ENCODE results near the gene ZNF575.
"Not testable (repeated sequence)": the region's sequence is repeated elsewhere in the genome, so short reads cannot be mapped to it uniquely, and the experiment has no call there.

Gene ZNF575

DNA sequence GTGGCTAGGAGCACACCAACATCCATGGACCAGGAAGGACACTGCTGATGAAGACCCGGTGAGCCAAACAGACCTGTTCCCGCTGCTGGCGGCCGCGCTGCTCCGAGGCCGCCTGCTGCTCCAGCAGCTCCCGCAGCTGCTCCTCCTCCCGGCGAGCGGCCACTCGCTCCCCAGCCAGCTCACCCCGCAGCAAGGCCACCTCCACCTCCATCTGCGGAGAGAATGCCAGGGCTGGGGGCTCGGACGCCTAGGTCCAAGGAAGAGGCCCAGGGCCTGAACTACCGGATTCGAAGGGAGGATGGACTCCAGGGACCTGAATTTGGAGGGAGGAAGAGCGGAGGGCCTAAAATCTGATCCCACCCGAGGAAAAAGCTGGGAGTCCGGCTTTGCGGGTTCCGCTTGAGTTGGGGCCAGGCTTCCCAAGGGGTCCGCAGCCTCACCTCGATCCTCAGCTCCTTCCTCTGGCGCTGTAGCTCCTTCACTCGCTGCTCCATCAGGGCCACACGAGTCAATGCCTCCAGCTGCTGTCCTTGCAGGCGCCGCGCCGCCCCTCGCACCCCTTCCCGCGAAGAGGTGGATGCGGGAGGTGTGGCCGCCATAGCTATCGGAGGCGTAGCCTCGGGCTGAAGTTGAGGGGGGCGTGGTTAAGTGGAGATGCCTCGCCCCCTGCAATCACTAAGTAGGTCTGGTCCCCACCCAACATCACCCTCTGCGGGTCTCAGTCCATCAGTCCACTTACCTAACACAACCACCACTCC is 31.1 kb upstream of the ZNF575 start:
- Histone ChIP-seq H3K27me3 (ENCODE audit: control insufficient read depth, insufficient read depth, low read length) (peaks cover 27% of the 10 kb centered on the region), H3K9ac (ENCODE audit: low read depth, low read length) (no peak overlapping the region), H3K4me1 (ENCODE audit: control insufficient read depth, insufficient read depth, low read length) (no peaks in the 10 kb centered on the region), H3K9me3 (ENCODE audit: control insufficient read depth, insufficient read depth, low read length) (no peaks in the 10 kb centered on the region), H3K36me3 (ENCODE audit: control insufficient read depth, insufficient read depth, low read length) (no peaks in the 10 kb centered on the region), H3K4me3 (ENCODE audit: low read depth, low read length) (peak overlapping the region; percentile 78)

DNA sequence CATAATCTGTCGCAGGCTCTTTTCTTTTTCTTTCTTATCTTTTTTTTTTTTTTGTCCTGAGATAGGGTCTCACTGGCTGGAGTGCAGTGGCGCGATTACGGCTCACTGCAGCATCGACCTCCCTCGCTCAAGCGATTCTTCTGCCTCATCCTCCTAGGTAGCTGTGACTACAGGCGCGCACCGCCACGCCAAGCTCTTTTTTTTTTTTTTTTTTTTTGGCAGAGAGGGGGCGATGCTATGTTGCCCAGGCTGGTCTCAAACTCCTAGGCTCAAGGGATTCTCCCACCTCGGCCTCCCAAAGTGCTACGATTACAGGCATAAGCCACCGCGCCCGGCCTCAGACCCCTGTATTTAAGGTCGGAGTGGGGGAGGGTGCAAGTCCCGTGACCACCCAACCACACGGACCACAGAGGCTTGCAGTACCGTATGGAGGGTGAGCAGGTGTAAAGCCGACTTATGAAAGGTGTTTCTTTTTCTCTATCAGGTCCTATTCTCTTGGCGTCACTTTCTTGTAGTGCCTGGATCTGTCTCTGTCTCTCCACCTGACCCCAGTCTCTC is 30.5 kb upstream of the ZNF575 start:
- H3K4me3 ChIP-seq (ENCODE audit: low read depth, low read length) = peak overlapping the region; percentile 78
- H3K27me3 ChIP-seq (ENCODE audit: control insufficient read depth, insufficient read depth, low read length) = peaks cover 27% of the 10 kb centered on the region
- no peaks in the 10 kb centered on the region for H3K4me1 ChIP-seq (ENCODE audit: control insufficient read depth, insufficient read depth, low read length)
- no peaks in the 10 kb centered on the region for H3K36me3 ChIP-seq (ENCODE audit: control insufficient read depth, insufficient read depth, low read length)
- no peak overlapping the region for H3K9ac ChIP-seq (ENCODE audit: low read depth, low read length)
- H3K9me3 ChIP-seq (ENCODE audit: control insufficient read depth, insufficient read depth, low read length) = no peaks in the 10 kb centered on the region

- H3K36me3 ChIP-seq (ENCODE audit: control insufficient read depth, insufficient read depth, low read length) = no peaks in the 10 kb centered on the region
- no peaks in the 10 kb centered on the region for H3K4me1 ChIP-seq (ENCODE audit: control insufficient read depth, insufficient read depth, low read length)
- peak overlapping the region; percentile 60 for H3K9ac ChIP-seq (ENCODE audit: low read depth, low read length)
- H3K4me3 ChIP-seq (ENCODE audit: low read depth, low read length) = peak overlapping the region; percentile 93
- H3K9me3 ChIP-seq (ENCODE audit: control insufficient read depth, insufficient read depth, low read length) = no peaks in the 10 kb centered on the region
- peaks cover 27% of the 10 kb centered on the region for H3K27me3 ChIP-seq (ENCODE audit: control insufficient read depth, insufficient read depth, low read length)
Observed at GRCh38 chr19:43503501-43504425, 29.2 kb upstream of the ZNF575 start.

DNA sequence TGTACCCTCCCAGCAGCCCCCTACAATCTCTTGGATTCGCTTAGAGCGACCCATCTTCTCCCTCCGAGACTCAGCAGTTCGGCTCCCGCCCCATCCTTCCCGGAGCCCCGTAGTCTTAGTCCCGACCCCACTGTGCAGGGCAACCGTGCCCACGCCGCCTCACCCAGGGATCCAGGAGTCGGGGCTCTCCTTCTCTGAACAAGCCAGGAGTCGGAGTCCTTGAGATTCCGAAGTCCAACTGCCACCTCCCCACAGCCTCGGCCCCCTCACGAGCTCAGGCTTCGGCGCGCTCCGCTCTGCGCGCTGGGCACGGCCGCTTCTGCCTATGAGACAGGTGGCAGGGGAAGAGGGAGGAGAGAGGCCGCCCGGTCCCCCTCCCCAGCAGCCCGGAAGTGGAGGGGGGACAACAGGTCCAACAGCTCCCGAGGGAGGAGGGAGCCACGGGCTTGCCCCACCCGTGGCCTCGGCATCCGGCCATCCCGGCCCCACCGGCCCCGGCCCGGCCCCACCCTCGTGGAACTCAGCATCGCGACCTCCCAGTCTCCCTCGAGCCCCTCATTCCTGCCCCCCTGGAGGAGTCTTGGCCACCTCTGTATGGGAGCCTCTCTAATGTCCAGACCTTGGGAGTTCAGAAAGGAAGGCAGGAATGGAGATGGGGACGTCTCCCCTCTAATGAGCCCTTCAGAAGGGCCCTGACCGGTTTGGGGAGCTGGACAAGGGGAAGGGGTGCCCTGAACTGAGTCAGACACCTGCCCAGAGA is 28.4 kb upstream of the ZNF575 start, which contains the start of gene PHLDB3:
TSS of gene PHLDB3 (minus strand) at position 321 of the 760 bp plus-strand sequence. CDS start 628 bp downstream, outside the sequence.
- H3K4me1 ChIP-seq (ENCODE audit: control insufficient read depth, insufficient read depth, low read length) = no peaks in the 10 kb centered on the region
- H3K9ac ChIP-seq (ENCODE audit: low read depth, low read length) = peak within 1 kb of the TSS; percentile 65
- peak within 1 kb of the TSS; percentile 93 for H3K4me3 ChIP-seq (ENCODE audit: low read depth, low read length)
- no peaks in the 10 kb centered on the region for H3K9me3 ChIP-seq (ENCODE audit: control insufficient read depth, insufficient read depth, low read length)
- peaks cover 27% of the 10 kb centered on the region for H3K27me3 ChIP-seq (ENCODE audit: control insufficient read depth, insufficient read depth, low read length)
- no peaks in the 10 kb centered on the region for H3K36me3 ChIP-seq (ENCODE audit: control insufficient read depth, insufficient read depth, low read length)

DNA sequence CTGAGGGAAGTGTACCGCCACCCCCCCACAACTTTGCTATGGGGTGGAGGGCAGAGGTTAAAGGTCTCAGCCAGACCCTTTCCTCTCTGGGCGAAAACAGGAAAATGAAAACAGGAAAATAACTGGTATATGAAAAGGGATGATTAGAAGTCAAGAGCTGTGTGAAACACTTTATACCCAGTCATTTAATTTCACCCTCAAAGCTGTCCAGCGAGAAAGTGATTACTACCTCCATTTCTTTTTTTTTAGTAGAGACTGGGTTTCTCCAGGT is 27.9 kb upstream of the ZNF575 start:
- H3K36me3 ChIP-seq (ENCODE audit: control insufficient read depth, insufficient read depth, low read length) = no peaks in the 10 kb centered on the region
- H3K4me3 ChIP-seq (ENCODE audit: low read depth, low read length) = peak overlapping the region; percentile 93
- H3K27me3 ChIP-seq (ENCODE audit: control insufficient read depth, insufficient read depth, low read length) = peaks cover 27% of the 10 kb centered on the region
- no peaks in the 10 kb centered on the region for H3K4me1 ChIP-seq (ENCODE audit: control insufficient read depth, insufficient read depth, low read length)
- H3K9ac ChIP-seq (ENCODE audit: low read depth, low read length) = no peak overlapping the region
- H3K9me3 ChIP-seq (ENCODE audit: control insufficient read depth, insufficient read depth, low read length) = no peaks in the 10 kb centered on the region

DNA sequence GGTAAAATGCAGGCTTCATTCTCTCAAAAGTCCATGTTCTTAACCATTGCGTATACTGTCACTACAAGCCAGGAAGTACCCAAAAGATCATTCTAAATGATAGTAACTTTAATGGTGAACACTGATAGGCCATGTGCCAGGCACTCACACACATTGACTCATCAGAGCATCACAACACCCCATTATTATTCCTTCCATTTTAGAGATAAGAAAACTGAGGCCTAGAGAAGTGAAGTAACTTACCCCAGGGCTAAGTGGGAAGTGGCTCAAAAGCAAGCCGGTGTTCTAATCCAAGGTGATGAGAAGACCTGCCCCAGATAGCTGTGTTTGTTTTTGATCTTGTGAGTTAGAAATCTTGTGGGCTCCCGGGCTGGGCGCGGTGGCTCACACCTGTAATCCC is 27.0 kb upstream of the ZNF575 start:
- H3K36me3 ChIP-seq (ENCODE audit: control insufficient read depth, insufficient read depth, low read length) = peaks cover 3% of the 10 kb centered on the region
- no peaks in the 10 kb centered on the region for H3K4me1 ChIP-seq (ENCODE audit: control insufficient read depth, insufficient read depth, low read length)
- no peaks in the 10 kb centered on the region for H3K9me3 ChIP-seq (ENCODE audit: control insufficient read depth, insufficient read depth, low read length)
- peaks cover 27% of the 10 kb centered on the region for H3K27me3 ChIP-seq (ENCODE audit: control insufficient read depth, insufficient read depth, low read length)
- H3K9ac ChIP-seq (ENCODE audit: low read depth, low read length) = no peak overlapping the region
- no peak overlapping the region for H3K4me3 ChIP-seq (ENCODE audit: low read depth, low read length)

DNA sequence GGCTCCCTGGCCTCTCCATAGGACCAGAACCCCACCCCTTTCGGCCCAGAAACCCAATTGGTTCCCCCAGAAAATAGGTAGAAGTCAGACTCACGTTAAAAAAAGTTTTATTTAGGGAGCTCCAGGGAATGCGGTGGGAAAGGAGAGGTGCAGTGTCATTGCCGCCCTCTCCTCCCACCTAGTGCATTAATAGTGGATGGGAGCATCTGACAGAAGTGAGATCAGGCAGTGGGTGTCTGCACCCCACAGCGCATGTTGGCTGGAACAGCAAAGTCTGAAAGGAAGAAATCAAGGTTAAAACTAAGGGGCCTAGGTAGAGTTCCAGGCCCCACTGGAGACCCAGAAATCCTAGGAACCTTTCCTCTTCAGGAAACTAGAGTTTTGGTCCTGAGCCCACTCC is 26.4 kb upstream of the ZNF575 start:
- Histone ChIP-seq H3K27me3 (ENCODE audit: control insufficient read depth, insufficient read depth, low read length) (peaks cover 24% of the 10 kb centered on the region), H3K4me3 (ENCODE audit: low read depth, low read length) (no peak overlapping the region), H3K4me1 (ENCODE audit: control insufficient read depth, insufficient read depth, low read length) (no peaks in the 10 kb centered on the region), H3K9ac (ENCODE audit: low read depth, low read length) (no peak overlapping the region), H3K9me3 (ENCODE audit: control insufficient read depth, insufficient read depth, low read length) (no peaks in the 10 kb centered on the region), H3K36me3 (ENCODE audit: control insufficient read depth, insufficient read depth, low read length) (peaks cover 5% of the 10 kb centered on the region)

DNA sequence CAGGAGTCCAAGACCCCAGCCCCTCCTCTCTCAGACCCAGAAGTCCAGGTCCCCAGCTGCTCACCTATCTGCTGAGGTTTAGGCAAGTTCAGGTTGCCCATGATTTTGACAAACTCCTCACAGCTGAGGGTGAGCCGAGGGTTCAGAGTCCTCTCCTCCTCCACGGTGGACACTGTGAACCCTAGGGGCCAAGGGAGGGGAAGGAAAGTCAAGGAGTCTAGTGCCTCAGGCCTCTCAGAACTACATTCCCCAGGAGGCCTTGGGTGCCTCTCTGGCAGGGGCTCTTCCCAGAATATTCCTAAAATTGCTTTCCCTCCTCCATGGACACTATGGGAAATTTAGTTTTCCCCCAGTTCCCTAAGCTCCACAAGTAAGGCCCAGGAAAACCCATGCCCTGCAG is 25.1 kb upstream of the ZNF575 start:
- H3K9me3 ChIP-seq (ENCODE audit: control insufficient read depth, insufficient read depth, low read length) = no peaks in the 10 kb centered on the region
- peaks cover 5% of the 10 kb centered on the region for H3K36me3 ChIP-seq (ENCODE audit: control insufficient read depth, insufficient read depth, low read length)
- peaks cover 14% of the 10 kb centered on the region for H3K27me3 ChIP-seq (ENCODE audit: control insufficient read depth, insufficient read depth, low read length)
- no peak overlapping the region for H3K9ac ChIP-seq (ENCODE audit: low read depth, low read length)
- no peaks in the 10 kb centered on the region for H3K4me1 ChIP-seq (ENCODE audit: control insufficient read depth, insufficient read depth, low read length)
- no peak overlapping the region for H3K4me3 ChIP-seq (ENCODE audit: low read depth, low read length)

- Histone ChIP-seq H3K36me3 (ENCODE audit: control insufficient read depth, insufficient read depth, low read length) (peaks cover 5% of the 10 kb centered on the region), H3K4me3 (ENCODE audit: low read depth, low read length) (no peak overlapping the region), H3K4me1 (ENCODE audit: control insufficient read depth, insufficient read depth, low read length) (no peaks in the 10 kb centered on the region), H3K9ac (ENCODE audit: low read depth, low read length) (no peak overlapping the region), H3K9me3 (ENCODE audit: control insufficient read depth, insufficient read depth, low read length) (no peaks in the 10 kb centered on the region), H3K27me3 (ENCODE audit: control insufficient read depth, insufficient read depth, low read length) (no peaks in the 10 kb centered on the region)
Observed at GRCh38 chr19:43510713-43511112, 22.3 kb upstream of the ZNF575 start.

DNA sequence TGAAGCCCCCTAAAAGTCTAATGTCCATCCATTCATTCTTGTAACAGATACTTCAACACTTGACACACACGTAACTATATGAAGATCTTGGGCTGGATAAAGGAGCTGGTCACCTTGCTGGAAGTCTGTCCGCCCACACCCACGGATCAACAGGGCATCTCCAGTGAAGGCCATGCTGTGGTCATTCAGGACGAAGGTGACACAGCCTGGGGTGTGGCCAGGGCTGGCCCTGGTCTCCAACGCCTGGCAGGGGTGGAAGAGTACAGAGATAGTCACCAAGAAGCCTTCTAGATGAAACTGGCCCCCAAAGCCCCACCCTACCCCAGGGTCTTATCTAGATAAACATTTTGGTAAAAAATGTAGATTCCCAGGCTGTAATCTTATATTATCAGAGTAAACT is 21.7 kb upstream of the ZNF575 start:
- no peaks in the 10 kb centered on the region for H3K4me1 ChIP-seq (ENCODE audit: control insufficient read depth, insufficient read depth, low read length)
- peaks cover 5% of the 10 kb centered on the region for H3K36me3 ChIP-seq (ENCODE audit: control insufficient read depth, insufficient read depth, low read length)
- no peaks in the 10 kb centered on the region for H3K9me3 ChIP-seq (ENCODE audit: control insufficient read depth, insufficient read depth, low read length)
- no peak overlapping the region for H3K4me3 ChIP-seq (ENCODE audit: low read depth, low read length)
- no peaks in the 10 kb centered on the region for H3K27me3 ChIP-seq (ENCODE audit: control insufficient read depth, insufficient read depth, low read length)
- no peak overlapping the region for H3K9ac ChIP-seq (ENCODE audit: low read depth, low read length)

GRCh38 chr19:43512399-43512798 is 20.6 kb upstream of the ZNF575 start:
- not testable (repeated sequence) for H3K9ac ChIP-seq (ENCODE audit: low read depth, low read length); H3K4me1 ChIP-seq (ENCODE audit: control insufficient read depth, insufficient read depth, low read length); H3K9me3 ChIP-seq (ENCODE audit: control insufficient read depth, insufficient read depth, low read length); H3K36me3 ChIP-seq (ENCODE audit: control insufficient read depth, insufficient read depth, low read length); H3K27me3 ChIP-seq (ENCODE audit: control insufficient read depth, insufficient read depth, low read length); H3K4me3 ChIP-seq (ENCODE audit: low read depth, low read length)

Data from iPS-15b (cell line).